Prostate gland (tissue), 2 donors: ENCODE data around the gene CRISPLD2.

ENCODE experiments used
- POLR2A ChIP-seq: fragments of 450-650 bp; IDR thresholded peaks from one replicate; pipeline ENCODE4 v1.6.1; 2016; ENCODE audit warnings: antibody characterized with exemption, mild to moderate bottlenecking
- POLR2AphosphoS5 ChIP-seq: sonication (generic); formaldehyde crosslinking; IDR thresholded peaks from one replicate; pipeline ENCODE4 v1.6.1; 2017; ENCODE audit warnings: antibody characterized with exemption
- TF ChIP-seq, protein P1 (sequence below), 4 experiments: fragments of 200-600 bp in 2 of 4; fragments of 450-650 bp in 2 of 4; sonication (generic) in 2 of 4; IDR thresholded peaks; 1 replicate in 3 of 4; 2 replicates in 1 of 4; pipeline ENCODE4 v1.5.1; 2016 to 2019; ENCODE audit warnings: antibody characterized with exemption in 4 of 4, mild to moderate bottlenecking in 2 of 4, moderate library complexity in 2 of 4

DNA sequence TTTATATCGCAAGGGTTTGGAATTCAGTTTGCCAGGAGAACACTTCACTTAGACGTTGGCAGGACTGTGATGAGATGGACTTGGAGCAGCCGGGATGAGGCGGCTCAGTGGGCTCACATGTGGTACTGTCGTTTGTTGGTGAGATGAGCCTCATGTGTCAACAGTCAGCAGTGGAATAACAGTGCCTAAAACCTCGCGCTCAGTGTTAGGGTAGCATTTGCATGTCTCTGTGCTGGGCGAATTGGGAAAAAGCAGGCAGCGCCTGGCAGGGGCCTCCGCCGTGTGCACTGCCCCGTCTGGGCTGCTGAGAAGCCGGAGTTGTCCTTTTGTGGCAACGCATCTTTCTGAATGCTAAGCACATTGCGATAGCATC is 49.7 kb downstream of the CRISPLD2 start:
- TF ChIP-seq, protein P1, sequence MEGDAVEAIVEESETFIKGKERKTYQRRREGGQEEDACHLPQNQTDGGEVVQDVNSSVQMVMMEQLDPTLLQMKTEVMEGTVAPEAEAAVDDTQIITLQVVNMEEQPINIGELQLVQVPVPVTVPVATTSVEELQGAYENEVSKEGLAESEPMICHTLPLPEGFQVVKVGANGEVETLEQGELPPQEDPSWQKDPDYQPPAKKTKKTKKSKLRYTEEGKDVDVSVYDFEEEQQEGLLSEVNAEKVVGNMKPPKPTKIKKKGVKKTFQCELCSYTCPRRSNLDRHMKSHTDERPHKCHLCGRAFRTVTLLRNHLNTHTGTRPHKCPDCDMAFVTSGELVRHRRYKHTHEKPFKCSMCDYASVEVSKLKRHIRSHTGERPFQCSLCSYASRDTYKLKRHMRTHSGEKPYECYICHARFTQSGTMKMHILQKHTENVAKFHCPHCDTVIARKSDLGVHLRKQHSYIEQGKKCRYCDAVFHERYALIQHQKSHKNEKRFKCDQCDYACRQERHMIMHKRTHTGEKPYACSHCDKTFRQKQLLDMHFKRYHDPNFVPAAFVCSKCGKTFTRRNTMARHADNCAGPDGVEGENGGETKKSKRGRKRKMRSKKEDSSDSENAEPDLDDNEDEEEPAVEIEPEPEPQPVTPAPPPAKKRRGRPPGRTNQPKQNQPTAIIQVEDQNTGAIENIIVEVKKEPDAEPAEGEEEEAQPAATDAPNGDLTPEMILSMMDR (IDR thresholded peaks at IDR 0.05) = no peak
- TF ChIP-seq POLR2AphosphoS5 (no peak), POLR2A (no peak)
